GM19395 (cell line): ENCODE results near the gene FGF18.
"Not testable (repeated sequence)": the region's sequence is repeated elsewhere in the genome, so short reads cannot be mapped to it uniquely, and the experiment has no call there.

Experiments used
- ATAC-seq: cut with Tn5 transposase; IDR thresholded peaks from one replicate; pipeline ENCODE4 v1.9.1; 2021; ENCODE audit warnings: mild to moderate bottlenecking, moderate library complexity; ENCODE audit not compliant: unreplicated experiment

FGF18 gene

DNA sequence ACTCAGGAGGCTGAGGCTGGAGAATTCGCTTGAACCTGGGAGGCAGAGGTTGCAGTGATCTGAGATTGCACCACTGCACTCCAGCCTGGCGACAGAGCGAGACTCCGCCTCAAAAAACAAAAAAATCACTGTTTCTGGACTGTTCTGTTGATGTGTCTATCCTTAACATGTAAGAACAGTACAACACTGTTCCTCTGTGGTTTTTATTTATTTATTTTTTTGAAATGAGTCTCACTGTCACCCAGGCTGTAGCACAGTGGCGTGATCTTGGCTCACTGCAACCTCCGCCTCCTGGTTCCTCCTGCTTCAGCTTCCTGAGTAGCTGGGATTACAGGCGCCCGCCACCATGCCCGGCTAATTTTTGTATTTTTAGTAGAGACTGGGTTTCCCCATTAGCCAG, 20.8 kb upstream of the FGF18 start:
- not testable (repeated sequence) for ATAC-seq

DNA sequence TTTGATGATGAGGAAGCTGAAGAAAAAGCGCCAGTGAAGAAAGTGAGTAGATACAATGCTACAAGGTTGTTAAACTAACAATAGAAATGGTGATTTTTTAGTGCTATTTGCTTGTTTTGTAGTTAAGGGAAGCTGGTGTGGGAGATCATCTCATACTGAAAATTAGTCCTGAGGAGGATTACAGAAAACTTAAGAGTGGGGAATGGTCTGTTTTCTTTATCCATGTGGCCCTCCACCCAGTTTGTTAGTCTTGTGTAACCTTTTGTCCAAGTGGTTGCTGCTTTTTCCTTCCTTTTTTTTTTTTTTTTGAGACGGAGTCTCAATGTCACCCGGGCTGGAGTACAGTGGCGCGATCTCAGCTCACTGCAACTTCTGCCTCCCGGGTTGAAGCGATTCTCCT, 19.3 kb upstream of the FGF18 start:
- ATAC-seq: no peak

GRCh38 chr5:171401167-171401947, 18.1 kb upstream of the FGF18 start:
- ATAC-seq: no peak

DNA sequence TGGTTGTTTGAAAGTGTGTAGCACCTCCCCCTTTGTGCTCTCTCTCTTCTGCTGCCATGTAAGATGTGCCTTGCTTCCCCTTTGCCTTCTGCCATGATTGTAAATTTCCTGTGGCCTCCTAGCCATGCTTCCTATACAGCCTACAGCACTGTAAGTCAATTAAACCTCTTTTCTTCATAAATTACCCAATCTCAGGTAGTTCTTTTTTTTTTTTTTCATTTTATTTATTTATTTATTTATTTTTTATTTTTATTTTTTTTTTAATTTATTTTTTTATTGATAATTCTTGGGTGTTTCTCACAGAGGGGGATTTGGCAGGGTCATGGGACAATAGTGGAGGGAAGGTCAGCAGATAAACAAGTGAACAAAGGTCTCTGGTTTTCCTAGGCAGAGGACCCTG, 16.7 kb upstream of the FGF18 start:
- ATAC-seq: not testable (repeated sequence)

GRCh38 chr5:171405615-171406014, 13.8 kb upstream of the FGF18 start:
- no peak for ATAC-seq

DNA sequence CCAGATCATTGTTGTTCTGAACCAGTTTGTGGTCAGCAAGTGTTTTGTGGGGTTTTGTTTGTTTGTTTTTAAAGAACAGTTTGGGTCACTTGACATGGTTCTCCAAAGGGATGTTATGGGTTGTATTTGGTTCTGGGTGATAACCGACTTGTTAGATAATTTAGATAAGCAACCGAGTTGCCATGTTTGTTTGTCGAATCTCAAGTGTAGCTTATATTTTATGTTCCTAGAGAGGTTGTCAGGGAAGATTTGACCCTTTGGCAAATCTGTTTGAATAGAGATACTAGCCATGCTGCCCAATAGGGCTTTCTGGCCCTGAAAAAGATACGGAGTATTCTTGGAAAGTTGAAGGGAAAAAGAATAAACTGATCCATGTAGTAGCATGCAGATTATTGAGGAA, 12.2 kb upstream of the FGF18 start:
- no peak for ATAC-seq

DNA sequence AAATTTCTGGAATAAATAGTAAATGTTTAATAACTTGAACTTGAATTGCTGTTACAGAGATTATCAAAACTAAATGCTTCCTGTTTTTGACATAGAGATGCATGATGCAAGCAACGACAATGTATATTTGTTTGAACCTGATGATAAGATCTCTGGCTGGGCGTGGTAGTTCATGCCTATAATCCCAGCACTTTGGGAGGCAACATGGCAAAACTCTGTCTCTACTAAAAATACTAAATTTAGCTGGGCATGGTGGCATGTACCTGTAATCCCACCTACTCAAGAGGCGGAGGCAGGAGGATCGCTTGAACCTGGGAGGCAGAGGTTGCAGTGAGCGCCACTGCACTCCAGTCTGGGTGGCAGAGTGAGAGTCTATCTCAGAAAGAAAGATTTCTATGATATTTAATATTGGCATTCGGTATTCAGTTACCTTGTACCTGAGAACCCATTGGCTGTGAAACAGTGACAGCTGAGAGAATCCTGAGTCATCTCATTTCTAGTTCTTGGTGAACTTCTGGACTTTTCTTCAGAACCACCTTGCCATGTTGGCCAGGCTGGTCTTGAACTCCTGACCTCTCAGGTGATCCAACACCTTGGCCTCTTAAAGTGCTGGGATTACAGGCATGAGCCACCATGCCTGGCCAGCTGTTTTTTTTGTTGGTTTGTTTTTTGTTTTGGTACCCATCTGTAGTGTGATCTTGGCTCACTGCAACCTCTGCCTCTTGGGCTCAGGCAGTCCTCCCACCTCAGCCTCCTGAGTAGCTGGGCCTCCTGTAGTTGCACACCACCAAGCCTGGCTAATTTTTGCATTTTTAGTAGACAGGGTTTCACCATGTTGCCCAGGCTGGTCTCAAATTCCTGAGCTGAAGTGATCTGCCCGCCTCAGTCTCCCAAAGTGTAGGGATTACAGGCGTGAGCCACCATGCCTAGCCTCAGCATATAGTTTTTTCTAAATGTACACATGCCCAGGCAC, 10.0 kb upstream of the FGF18 start:
- no peak for ATAC-seq

DNA sequence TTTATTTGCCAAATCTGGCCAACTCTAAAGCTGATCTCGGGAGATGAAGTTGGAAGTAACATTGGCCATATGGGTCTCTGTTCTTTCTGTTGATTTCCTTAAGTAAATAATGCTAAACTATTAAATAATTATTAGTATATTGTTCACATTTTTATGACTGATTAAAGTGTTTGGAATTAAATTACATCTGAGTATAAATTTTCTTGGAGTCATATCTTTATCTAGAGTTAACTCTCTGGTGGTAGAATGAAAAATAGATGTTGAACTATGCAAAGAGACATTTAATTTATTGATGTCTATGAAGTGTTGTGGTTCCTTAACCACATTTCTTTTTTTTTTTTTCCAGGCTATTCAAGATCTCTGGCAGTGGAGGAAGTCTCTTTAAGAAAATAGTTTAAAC, 9.3 kb upstream of the FGF18 start:
- ATAC-seq: no peak

DNA sequence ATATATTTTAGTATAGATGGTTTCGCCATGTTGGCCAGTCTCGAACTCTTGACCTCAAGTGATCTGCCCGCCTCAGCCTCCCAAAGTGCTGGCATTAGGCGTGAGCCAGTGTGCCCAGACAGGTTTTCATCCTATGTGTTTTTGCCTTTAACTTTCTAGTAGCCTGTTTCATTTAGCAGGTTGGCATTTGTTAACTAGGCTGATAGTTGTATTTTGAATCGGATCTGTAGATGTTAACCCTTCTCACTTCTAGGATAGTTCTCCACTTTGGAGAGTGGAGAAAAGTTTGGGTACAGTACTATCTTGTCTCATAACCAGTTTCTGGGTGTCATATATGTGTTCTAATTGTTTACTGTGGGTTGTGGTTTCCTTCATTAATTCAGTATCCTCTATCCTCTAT, 7.3 kb upstream of the FGF18 start:
- ATAC-seq: no peak

DNA sequence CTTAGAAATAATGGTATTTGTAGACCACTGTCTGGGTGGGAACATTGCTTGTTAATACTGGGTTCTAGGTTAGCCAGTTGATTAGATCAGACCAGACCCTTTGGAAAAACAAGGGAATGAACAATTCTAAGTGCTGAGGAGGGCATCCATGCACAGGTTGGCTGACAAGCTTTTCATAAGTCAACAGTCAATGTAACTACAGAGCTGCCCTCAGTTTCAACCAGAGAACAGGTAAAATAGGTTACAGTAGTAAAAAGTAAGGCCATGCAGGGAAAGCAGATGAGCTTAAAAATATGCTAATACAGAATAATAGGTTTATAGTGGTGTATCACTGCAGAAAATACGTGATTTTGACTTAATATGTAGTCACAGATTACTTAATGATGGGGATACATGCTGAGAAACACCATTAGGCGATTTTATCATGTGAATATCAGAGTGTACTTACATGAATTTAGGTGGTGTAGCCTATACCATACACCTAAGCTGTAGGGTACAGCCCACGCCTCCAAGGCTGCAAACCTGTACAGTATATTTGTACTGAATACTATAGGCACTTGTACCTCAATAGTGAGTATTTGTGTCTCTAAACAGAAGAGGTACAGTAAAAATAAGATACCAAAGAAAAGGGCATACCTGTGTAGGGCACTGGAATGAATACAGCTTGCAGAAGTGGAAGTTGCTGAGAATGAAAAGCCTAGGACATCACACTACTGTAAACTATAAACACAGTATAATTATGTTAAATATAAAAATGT, 6.1 kb upstream of the FGF18 start:
- ATAC-seq: no peak

- not testable (repeated sequence) for ATAC-seq
These were observed 5.5 kb upstream of the FGF18 start for GRCh38 chr5:171413993-171414392.

DNA sequence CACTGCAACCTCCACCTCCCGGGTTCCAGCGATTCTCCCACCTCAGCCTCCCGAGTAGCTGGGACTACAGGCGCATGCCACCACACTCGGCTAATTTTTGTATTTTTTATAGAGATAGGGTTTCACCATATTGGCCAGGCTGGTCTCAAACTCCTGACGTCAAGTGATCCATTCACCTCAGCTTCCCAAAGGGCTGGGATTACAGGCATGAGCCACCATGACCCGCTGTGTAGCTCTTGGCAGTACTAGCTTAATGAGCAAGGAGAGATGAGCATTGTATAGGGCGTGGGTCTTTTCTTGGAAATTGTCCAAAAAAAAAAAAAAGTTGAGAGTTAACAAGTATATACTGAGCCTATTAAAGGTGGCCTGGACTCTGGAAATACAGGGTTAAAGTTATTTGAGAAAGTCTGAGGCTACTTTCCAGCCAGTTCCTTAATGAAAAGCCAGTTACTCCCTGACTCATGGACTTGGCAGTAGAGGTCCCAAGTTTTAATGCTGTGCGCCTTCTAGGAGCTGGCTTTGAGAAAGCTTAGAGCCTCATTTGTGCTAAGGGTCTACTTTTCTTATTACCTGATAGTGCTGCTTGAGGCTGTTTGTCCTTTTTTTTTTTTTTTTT, 4.2 kb upstream of the FGF18 start:
- no peak for ATAC-seq

DNA sequence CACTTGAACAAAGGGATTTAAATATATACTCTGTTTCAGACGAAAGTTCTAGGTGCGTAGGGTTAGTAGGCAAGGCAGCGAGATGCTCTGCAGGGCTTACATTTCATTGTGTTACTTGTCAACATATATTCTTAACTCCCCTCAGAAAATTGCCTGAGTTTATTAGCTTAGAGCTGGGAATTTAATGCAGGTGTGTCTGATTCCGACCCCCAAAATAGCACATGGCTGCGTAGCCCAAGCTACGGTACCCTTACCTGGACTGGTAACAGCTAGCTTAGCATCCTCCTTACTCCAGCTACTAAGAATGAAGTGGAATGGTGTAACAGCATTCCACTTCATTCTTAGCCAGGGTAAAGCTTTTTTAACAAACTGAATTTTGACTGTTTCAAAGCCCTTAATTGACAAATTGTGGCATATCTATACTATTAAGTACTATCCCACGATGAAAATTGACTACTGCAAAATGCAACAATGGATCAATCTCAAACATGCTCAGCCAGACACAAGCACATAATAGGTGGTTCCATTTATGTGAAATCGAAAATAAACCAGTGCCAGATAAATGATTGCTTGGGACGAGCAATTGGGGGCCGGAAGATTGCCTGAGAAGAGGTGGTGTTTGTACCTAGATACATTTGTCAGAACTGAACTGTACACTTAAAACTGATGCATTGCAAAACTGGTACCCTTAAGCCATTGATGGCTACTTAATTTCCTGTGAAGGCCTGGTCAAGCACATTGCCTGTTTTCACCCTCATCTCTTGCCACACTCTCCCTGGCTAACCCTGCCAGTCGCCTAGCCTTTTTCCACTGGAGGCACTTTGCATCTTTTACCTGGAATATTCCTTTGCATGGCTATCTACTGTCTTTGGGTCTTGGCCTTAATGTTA, 3.0 kb upstream of the FGF18 start:
- no peak for ATAC-seq

- peak; percentile 74 for ATAC-seq
These were observed 998 bp upstream of the FGF18 start for GRCh38 chr5:171418316-171418981.

GRCh38 chr5:171419688-171420430, 412 bp downstream of the FGF18 start:
- ATAC-seq: peak; percentile 37

- no peak for ATAC-seq
These were observed 1.2 kb downstream of the FGF18 start for GRCh38 chr5:171420431-171421241.

DNA sequence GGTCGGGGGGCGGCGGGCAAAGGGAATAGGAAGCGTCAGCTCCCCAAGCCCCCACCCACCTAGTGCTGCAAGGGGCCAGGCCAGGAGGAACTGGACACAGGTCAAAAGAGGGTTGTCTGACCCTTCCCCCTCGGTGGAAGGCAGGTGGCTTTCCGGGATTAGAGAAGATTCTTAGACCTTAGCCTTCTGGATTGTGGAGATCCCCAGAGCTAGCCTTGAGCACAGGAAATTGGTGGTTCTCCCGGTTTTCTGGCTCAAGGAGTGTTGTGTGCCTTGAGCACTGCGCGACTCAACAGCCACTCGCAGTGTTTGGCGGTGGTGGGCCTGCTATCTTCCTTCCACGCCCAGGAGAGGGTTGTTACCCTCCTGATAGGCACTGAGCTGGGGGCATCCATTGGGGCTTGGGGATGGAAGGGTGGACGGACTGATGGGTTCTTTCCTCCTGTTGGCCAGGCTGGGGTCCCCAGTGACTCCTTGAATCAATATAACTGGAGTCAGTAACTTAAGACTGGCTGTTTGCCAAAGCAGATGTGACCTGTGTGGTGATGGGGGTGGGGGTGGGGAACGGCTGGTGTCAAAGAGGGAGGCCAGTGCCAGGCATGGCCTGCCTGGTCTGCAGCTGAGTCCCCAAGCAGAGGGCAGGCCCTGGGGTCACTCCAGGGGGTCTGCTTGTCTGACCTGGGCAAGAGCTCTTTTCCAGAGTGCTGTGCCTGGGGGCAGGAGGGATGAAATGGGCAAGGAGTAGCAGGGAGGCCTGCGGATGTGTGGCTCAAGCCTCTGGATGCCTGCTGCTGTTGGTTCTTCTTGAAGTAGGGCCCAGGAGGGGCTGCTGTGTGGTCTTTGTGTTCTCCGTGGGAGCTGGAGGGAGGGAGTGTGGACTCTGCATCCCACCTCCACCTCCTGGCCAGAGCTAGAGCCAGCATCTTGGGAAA, 2.1 kb downstream of the FGF18 start:
- ATAC-seq: no peak
